GM21825 (cell line): ENCODE data around the gene PRPH.
"Not testable (repeated sequence)": the region's sequence is repeated elsewhere in the genome, so short reads cannot be mapped to it uniquely, and the experiment has no call there.

Experiments used
- ATAC-seq: cut with Tn5 transposase; IDR thresholded peaks from one replicate; pipeline ENCODE4 v1.9.1; 2021; ENCODE audit warnings: mild to moderate bottlenecking, moderate library complexity; ENCODE audit not compliant: unreplicated experiment

PRPH gene

DNA sequence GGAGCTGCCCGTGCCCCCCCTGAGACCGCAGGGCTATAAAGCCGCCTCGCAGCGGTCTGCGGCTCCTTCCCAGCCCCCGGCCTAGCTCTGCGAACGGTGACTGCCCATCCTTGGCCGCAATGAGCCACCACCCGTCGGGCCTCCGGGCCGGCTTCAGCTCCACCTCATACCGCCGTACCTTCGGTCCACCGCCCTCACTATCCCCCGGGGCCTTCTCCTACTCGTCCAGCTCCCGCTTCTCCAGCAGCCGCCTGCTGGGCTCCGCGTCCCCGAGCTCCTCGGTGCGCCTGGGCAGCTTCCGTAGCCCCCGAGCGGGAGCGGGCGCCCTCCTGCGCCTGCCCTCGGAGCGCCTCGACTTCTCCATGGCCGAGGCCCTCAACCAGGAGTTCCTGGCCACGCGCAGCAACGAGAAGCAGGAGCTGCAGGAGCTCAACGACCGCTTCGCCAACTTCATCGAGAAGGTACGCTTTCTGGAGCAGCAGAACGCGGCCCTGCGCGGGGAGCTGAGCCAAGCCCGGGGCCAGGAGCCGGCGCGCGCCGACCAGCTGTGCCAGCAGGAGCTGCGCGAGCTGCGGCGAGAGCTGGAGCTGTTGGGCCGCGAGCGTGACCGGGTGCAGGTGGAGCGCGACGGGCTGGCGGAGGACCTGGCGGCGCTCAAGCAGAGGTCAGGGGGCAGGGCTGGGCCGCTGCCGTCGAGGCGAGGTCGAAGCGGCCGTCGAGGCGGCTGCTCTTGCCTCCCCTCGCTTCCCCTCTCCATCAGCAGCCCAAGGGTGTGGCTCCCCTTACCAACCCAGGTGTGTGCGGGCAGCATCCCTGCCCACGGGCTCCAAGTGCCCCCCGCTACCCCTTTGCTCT lies at the start of gene PRPH:
TSS of gene PRPH (plus strand) at position 66 of the 855 bp plus-strand sequence. CDS start at position 120, 54 bp downstream.
- ATAC-seq, result no peak

DNA sequence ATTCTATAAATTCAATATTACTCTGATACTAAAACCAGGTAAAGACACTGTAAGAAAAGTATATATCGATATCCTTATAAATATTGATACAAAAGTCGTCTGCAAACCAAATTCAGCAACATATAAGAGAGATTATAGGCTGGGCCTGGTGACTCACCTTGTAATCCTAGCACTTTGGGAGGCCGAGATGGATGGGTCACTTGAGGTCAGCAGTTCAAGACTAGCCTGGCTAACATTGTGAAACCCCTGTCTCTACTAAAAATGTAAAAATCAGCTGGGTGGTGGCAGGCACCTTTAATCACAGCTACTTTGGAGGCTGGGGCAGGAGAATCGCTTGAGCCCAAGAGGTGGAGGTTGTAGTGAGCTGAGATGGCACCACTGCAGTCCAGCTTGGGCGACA lies 43.6 kb upstream of the PRPH start:
- ATAC-seq, result no peak

DNA sequence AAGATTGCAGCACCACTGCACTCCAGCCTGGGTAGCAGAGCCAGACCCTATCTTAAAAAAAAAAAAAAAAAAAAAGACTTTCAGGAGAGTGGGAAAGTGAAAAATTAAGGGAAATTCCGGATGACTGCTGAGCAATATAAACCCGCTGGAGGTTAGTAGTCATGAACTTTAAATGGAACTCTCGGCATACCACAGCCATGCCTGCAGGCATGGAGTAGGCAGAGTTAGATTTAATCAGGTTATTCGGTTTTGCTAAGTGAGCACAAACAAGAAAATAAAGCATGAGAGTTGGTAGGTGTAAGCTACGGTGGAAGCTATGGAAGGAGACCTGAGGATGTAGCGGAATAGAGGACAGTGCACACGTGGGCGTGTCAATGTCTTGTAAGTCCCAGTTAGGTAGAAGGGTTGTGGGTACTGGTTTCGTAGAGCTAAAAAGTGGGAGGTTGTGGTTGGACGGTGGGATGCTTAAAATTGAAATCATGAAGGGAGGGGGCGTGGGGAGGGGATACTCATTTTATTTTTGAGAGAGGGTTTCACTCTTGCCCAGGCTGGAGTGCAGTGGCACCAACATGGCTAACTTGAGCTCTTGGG lies 41.8 kb upstream of the PRPH start:
- ATAC-seq, result no peak

DNA sequence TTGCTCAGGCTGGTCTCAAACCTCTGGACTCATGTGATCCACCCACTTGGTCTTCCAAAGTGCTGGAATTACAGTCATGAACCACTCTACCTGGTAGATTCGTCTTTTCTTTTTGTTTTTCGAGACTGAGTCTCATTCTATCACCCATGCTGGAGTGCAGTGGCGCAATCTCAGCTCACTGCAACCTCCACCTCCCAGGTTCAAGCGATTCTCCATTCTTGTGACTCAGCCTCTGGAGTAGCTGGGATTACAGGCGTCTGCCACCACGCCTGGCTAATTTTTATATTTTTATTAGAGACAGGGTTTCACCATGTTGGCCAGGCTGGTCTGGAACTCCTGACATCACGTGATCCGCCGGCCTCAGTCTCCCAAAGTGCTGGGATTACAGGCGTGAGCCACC lies 39.5 kb upstream of the PRPH start:
- not testable (repeated sequence) for ATAC-seq

DNA sequence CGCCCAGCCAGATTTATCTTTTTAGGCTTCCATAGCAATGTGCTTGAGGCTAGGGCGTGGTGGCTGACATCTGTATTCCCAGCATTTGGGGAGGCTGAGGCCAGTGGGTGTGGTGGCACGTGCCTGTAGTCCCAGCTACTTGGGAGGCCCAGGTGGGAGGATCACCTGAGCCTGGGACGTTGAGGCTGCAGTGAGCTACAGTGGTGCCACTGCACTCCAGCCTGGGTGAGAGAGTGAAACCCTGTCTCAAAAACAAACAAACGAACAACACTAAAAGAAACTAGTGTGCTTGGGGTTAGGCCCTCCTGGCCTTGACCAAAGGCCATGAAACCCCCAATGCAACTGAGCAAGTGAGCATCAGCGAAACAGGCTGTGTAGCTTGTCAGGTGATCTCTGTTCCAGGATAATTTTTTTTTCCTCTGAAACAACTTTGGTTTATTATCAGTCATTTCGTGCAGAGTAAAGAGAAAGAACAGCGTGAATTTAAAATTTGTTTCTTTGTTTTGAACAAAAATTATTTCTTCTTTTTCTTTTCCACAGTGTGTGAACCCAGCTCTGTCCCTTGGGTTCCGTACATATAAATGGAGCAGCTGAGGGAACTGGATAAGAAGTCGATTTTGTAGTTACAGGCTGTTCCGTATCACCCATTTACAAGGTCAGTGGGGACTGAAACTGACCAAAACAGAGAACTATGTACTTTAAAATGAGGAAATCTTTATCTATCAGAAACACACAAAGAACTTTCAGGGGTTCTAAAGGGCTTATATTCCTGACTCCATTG lies 38.9 kb upstream of the PRPH start:
- no peak for ATAC-seq

DNA sequence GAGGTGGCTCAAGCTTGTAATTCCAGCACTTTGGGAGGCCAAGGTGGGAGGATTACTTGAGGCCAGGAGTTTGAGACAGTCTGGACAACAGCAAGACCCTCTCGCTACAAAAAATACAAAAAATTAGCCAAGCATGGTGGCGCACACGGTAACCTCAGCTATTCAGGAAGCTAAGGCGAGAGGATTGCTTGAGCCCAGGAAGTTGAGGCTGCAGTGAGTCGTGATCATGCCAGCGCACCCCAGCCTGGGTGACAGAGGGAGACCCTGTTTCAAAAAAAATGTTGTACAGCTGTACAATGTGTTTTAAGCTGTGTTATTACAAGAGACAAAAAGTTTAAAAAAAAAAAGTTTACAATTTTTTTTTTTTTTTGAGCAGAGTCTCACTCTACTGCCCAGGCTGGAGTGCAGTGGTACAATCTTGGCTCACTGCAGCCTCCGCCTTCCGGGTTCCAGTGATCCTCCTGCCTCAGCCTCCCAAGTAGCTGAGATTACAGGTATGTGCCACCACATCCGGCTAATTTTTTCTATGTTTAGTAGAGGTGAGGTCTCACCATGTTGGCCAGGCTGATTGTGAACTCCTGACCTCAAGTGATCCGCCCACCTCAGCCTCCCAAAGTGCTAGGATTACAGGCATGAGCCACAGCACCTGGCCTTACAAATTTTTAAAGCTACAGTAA lies 37.3 kb upstream of the PRPH start:
- ATAC-seq, result not testable (repeated sequence)

DNA sequence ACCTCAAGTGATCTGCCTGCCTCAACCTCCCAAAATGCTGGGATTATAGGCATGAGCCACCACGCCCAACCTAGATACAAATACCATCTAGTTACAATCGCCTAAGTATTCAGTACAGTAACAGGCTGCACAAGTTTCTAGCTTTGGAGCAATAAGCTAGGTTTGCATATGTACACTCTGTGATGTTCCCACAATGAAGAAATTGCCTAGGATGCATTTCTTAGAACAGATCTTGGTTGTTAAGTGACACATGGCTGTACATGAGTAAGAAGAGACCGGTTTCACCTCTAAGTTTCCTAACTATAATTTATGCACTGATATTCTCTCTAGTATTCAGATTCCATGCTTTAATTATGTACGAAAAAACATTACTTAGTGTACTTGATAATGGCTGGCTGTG lies 35.5 kb upstream of the PRPH start:
- no peak for ATAC-seq

DNA sequence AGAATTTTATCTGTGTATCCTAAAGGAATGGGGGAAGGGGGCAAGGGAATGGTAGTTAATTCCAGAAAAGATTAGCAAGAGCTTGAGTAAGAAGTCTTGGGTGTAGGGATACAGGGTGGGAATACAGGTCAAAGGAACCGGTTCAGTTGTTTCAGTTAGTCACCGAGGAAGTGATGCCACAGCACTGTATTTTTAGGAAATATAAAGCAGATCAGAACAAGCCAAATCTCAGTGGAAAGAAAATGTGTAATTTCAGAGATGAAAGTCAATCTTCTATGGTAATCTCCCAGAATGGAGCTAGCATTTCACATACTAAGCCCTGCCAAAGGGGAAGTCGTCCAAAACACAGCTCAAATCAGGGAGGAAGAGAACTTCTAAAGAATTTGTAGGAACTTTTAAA lies 34.8 kb upstream of the PRPH start:
- no peak for ATAC-seq

DNA sequence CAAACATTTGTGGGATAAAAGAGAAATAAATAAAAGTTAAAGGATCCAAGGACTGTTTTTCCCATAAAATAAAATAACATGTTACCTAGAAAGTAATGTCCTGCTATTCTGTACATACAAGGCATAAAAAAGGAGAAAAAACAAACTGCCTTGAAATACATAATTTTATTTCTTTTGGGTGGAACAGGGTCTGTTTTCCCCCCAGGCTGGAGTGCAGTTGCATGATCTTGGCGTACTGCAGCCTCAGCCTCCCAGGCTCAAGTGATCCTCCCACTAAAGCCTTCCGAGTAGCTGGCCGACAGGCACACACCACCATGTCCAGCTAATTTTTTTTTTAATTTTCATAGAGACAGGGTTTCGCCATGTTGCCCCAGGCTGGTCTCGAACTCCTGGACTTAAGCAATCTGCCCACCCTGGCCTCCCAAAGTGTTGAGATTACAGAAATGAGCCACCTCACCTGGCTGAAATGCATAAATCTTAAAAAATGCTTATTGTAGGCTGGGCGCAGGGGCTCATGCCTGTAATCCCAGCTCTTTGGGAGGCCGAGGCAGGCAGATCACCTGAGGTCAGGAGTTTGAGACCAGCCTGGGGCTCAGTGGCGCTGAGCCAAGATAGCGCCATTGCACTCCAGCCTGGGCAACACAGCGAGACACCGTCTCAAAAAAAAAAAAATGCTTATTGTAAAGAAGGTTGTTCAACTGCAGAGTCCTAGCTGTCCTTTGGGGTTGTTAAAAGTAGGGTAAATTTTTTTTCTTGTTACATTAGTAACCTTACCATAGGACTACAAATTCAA lies 34.2 kb upstream of the PRPH start:
- no peak for ATAC-seq

DNA sequence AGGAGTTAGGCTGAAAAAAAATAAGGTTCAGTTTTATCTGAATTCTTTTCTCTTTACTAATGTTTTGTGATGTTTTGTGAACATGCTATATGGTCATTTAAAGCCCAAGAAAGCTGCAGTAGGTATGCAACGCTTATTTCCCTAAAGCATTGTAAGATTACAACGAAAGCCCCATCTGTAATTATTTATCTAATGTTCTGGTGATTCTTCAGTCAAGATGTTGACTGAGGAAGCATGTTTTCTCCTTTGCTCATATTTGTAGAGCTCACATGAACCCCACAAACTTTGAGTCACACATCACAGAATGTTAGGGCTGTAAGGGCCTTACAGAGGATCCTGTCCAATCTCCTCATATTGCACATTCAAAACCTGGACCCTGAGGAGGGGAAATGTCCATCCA lies 33.2 kb upstream of the PRPH start:
- ATAC-seq, result no peak

DNA sequence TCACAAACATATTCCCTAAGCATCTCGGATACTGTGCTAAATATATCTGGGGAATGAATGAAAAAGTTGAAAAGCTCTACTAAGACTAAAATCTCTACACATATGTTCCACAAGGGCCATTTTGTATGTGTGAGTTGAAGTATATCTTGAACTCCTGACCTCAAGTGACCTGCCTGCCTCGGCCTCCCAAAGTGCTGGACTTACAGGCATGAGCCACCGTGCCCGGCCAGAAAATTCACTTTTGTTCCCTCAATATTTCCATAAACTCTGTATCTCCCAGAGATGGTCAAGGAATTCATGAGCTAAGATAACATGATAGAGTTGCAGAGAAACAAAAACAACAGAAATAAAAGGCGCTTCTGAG lies 31.6 kb upstream of the PRPH start:
- ATAC-seq, result no peak

DNA sequence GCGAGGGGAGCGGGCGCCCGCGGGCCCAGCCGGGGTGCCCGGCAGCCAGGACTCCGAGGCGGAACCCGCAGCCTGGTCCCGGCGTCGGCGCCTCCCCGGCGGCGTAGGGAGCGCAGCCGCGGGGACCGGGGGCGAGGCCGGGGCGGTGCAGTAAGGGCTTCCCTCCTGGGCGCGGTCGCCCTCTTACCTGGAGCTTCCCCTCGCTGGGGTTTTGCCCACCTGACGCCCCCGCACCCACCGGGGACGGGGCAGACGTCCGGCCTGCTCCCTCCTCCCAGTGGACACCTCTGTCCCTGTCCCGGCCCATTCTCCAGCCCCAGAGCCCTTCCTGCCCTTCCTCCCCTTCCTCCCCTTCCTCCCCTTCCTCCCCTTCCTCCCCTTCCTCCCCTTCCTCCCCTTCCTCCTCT lies 30.5 kb upstream of the PRPH start:
- ATAC-seq, result peak; percentile 37

DNA sequence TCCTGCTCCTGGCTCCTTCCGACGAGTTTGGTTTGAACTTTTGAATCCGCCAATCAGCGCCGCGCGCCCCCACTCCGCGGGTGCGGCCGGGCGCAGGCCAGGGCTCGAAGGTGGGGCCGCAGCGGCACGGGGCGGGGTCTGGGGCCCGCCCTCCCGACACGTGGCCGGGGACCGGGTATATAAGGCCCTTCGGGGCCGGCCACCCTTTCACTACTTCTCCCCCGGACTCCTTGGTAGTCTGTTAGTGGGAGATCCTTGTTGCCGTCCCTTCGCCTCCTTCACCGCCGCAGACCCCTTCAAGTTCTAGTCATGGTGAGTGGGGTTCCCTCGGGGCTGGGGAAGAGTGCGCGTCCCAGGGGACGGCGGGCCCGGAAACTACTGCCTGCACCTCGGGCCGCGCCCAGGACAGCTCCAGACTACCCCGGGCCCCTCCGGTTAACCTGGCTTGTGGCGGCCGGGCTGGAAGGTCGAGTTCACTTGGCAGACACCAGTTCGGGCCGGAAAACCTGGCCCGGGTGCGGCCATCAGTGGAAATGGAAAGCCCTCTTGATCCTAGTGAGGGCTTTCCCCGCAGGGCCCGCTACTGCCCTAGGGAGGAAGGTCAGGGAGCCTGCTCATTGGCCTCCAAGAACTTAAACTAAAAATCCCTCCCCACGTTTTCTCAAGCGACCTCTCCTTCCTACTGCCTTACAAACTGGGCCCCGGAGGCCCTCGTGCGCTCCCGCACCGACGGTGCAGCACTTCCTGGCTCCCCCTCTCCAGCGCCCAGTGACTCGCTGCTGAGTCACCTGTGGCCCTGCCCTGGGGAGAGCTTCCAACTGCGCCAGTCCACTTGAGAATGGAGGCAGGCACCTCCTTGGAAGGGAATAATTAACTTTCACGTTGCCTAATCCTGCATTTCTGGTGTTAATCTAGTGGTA lies 29.8 kb upstream of the PRPH start, which contains the start of gene TUBA1C:
TSS of gene TUBA1C (plus strand) at position 210 of the 920 bp plus-strand sequence. CDS start at position 310, 100 bp downstream.
- peak; percentile 81 for ATAC-seq

DNA sequence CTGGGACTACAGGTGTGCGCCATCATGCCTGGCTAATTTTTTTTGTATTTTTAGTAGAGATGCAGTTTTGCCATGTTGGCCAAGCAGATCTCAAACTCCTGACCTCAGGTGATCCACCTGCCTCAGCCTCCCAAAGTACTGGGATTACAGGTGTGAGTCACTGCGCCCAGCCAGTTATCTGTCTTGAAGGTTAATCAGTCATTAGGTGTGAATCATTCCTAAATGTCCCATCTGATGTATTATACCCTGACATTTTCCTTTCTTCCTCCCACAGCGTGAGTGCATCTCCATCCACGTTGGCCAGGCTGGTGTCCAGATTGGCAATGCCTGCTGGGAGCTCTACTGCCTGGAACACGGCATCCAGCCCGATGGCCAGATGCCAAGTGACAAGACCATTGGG lies 25.8 kb upstream of the PRPH start:
- not testable (repeated sequence) for ATAC-seq

DNA sequence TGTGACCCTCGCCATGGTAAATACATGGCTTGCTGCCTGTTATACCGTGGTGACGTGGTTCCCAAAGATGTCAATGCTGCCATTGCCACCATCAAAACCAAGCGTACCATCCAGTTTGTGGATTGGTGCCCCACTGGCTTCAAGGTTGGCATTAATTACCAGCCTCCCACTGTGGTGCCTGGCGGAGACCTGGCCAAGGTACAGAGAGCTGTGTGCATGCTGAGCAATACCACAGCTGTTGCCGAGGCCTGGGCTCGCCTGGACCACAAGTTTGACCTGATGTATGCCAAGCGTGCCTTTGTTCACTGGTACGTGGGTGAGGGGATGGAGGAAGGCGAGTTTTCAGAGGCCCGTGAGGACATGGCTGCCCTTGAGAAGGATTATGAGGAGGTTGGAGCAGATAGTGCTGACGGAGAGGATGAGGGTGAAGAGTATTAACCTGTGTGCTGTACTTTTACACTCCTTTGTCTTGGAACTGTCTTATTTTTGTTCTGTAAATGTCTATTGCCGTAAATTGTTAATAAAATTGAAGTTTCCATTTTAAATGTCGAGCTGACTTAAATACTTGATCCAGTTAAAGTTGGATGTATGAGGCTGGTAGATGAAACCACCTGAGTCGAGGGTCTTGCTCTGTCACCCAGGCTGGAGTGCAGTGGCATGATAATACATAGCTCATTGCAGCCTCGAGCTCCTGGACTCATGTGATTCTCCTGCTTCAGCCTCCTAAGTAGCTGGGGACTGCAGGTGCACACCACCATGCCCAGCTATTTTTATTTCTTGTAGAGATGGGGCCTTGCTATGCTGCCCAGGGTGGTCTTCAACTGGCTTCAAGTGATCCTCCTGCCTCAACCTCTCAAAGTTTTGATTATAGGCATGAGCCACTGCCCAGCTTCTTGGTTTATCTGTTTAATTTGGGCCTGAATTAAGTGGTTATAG lies 21.9 kb upstream of the PRPH start:
- no peak for ATAC-seq

DNA sequence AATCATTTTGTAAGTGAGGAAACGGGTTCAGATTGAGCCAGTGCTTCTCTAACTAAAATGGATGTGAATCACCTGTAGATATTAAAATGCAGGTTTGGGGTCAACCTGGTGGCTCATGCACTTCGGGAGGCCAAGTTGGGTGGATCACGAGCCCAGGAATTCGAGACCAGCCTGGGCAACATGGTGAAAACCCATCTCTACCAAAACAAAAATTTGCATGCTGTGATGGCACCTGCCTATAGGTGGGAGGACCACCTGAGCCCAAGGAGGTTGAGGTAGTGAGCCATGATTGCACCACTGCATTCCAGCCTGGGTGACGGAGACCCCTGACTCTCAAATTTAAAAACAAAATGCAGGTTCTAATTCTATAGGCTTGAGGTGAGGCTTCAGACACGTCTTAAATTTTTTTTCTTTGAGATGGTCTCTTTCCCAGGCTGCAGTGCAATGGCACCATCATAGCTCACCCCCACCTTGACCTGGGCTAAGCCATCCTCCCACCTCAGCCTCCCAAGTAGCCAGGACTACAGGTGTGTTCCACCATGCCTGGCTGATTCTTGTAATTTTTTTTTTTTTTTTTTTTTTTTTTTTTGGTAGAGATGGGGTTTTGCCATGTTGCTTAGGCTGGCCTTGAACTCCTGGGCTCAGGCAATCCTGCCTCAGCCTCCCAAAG lies 21.1 kb upstream of the PRPH start:
- no peak for ATAC-seq

DNA sequence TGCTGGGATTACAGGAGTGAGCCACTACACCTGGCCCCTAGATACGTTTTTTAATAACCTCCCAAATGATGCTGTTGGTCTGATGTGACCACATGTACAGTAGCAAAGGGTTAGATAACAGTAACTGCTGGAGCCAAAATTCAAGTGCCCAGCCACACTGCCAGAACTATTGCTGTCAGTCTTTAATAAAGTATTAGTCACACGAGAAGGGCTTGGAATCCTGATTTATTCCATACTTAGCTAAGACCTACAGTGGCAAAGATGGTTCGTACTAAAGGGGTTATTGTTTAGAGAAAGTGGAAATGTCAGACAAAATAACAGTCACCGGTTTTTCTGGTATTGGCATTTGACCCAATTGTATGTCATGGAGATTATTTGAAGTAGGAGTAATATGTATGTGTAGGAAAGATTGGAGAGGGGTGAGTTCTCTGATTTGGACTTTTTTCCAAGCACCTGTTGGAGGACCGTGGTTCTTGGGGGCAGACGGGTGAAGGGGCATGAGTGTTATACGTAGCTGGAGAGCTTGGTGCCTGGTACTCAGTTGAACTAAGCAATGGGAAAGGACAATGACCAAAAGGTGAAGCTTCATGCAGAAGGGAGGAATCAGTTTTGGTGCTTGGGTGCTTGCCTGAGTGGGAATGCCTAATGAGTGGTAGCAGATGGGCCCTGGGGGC lies 20.4 kb upstream of the PRPH start:
- no peak for ATAC-seq
